ENCODE data around the gene ALPK3.

DNA sequence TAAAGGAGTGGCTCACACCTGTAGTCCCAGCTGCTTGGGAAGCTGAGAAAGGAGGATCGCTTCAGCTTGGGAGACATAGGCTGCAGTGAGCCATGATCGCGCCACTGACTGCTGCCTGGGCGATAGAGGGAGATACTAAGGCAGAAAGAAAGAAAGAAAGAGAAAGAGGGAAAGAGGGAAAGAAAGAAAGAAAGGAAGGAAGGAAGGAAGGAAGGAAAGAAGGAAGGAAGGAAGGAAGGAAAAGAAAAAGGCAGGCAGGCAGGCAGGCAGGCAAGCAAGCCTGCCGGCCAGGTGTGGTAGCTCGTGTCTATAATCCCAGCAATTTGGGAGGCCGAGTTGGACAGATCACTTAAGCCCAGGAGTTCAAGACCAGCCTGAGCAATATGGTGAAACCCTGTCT, 82.6 kb downstream of the ALPK3 start:
- TF ChIP-seq, protein P1, sequence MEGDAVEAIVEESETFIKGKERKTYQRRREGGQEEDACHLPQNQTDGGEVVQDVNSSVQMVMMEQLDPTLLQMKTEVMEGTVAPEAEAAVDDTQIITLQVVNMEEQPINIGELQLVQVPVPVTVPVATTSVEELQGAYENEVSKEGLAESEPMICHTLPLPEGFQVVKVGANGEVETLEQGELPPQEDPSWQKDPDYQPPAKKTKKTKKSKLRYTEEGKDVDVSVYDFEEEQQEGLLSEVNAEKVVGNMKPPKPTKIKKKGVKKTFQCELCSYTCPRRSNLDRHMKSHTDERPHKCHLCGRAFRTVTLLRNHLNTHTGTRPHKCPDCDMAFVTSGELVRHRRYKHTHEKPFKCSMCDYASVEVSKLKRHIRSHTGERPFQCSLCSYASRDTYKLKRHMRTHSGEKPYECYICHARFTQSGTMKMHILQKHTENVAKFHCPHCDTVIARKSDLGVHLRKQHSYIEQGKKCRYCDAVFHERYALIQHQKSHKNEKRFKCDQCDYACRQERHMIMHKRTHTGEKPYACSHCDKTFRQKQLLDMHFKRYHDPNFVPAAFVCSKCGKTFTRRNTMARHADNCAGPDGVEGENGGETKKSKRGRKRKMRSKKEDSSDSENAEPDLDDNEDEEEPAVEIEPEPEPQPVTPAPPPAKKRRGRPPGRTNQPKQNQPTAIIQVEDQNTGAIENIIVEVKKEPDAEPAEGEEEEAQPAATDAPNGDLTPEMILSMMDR (conservative IDR thresholded peaks at IDR 0.05): no peak
- TF ChIP-seq ZFX (IDR thresholded peaks at IDR 0.05): no peak

Data from C4-2B (cell line).